GM23248 (cell line): ENCODE measurements around the gene TAPT1. TPM values are rescaled to one million over a fixed set of nuclear protein-coding genes. Genes with fewer than 3 reads are reported as not detected.
A peak's percentile ranks its signal among the peaks of the same experiment; 100 is the strongest.

Source experiments
- DNase-seq: peaks from one replicate; pipeline ENCODE4 v3.0.0-alpha.2; 2015
- H2AFZ ChIP-seq: fragments of 200-600 bp; sonication (generic); 2 replicates; pipeline ENCODE4 v1.6.1; 2016; ENCODE audit warnings: antibody characterized with exemption
- H3F3A ChIP-seq: fragments of 200-600 bp; sonication (generic); 2 replicates; pipeline ENCODE4 v1.6.1; 2016; ENCODE audit warnings: mild to moderate bottlenecking, antibody characterized with exemption, mixed run types; ENCODE audit not compliant: insufficient read depth
- H3K27ac ChIP-seq: fragments of 200-600 bp; sonication (generic); 2 replicates; pipeline ENCODE4 v1.5.1; 2016; ENCODE audit warnings: mild to moderate bottlenecking
- H3K27me3 ChIP-seq: fragments of 200-600 bp; sonication (generic); replicated peaks from 2 replicates; pipeline ENCODE4 v1.6.1; 2016; ENCODE audit warnings: mild to moderate bottlenecking; ENCODE audit not compliant: insufficient read depth
- H3K36me3 ChIP-seq: fragments of 200-600 bp; sonication (generic); 2 replicates; pipeline ENCODE4 v1.6.1; 2016; ENCODE audit warnings: low read depth, mild to moderate bottlenecking
- H3K4me1 ChIP-seq: fragments of 200-600 bp; sonication (generic); 2 replicates; pipeline ENCODE4 v1.6.1; 2016; ENCODE audit warnings: mild to moderate bottlenecking; ENCODE audit not compliant: insufficient read depth
- H3K4me2 ChIP-seq: fragments of 200-600 bp; sonication (generic); one replicate; pipeline ENCODE4 v1.6.1; 2016; ENCODE audit warnings: mild to moderate bottlenecking; ENCODE audit not compliant: unreplicated experiment
- H3K4me3 ChIP-seq: fragments of 200-600 bp; sonication (generic); 2 replicates; pipeline ENCODE4 v1.5.1; 2016; ENCODE audit warnings: mild to moderate bottlenecking
- H3K79me2 ChIP-seq: fragments of 200-600 bp; sonication (generic); 2 replicates; pipeline ENCODE4 v1.6.1; 2016; ENCODE audit warnings: mild to moderate bottlenecking; ENCODE audit not compliant: insufficient read depth
- H3K9ac ChIP-seq: fragments of 200-600 bp; sonication (generic); 2 replicates; pipeline ENCODE4 v1.6.1; 2016; ENCODE audit warnings: mild to moderate bottlenecking
- H3K9me2 ChIP-seq: fragments of 200-600 bp; sonication (generic); 2 replicates; pipeline ENCODE4 v1.6.1; 2016; ENCODE audit warnings: mixed run types, mild to moderate bottlenecking, moderate library complexity; ENCODE audit not compliant: insufficient read depth
- H3K9me3 ChIP-seq: fragments of 200-600 bp; sonication (generic); one replicate; pipeline ENCODE4 v1.6.1; 2017; ENCODE audit warnings: low read depth
- H4K20me1 ChIP-seq: fragments of 200-600 bp; sonication (generic); 2 replicates; pipeline ENCODE4 v1.6.0; 2016; ENCODE audit not compliant: insufficient read depth
- EZH2 ChIP-seq: fragments of 200-600 bp; sonication (generic); IDR thresholded peaks from 2 replicates; pipeline ENCODE4 v1.6.1; 2018; ENCODE audit warnings: antibody characterized with exemption, mild to moderate bottlenecking; ENCODE audit not compliant: insufficient read depth, poor library complexity, severe bottlenecking
- EZH2phosphoT487 ChIP-seq: fragments of 200-600 bp; sonication (generic); IDR thresholded peaks from 2 replicates; pipeline ENCODE4 v1.6.1; 2018; ENCODE audit warnings: antibody characterized with exemption, moderate library complexity, mild to moderate bottlenecking, low read depth; ENCODE audit not compliant: insufficient read depth
- WGBS, 2 experiments: methylation state at CpG; one replicate each; pipeline ENCODE4 v1.1.6; 2015 to 2017; ENCODE audit warnings: low lambda C conversion rate in 2 of 2, low coverage in 1 of 2; ENCODE audit errors: missing lambda C conversion rate in 2 of 2; 5-methylcytosine and 5-hydroxymethylcytosine counted together
- in situ Hi-C: fragments of 300-500 bp; cut with MboI; formaldehyde crosslinking; loops from 2 replicates; pipeline ENCODE4 v1.15.0; 2020
- polyA plus RNA-seq: library from polyadenylated mRNA; unstranded; fragments of >200 nt; fragmentation: Nextera tagmentation; extraction: Ambion mirVana; gene quantifications from 2 replicates; pipeline ENCODE4 v1.2.1, GENCODE V29; 2016
- total RNA-seq: library from RNA; depleted of rRNA; stranded (reverse); fragments of >200 nt; shearing (Covaris generic); gene quantifications from 2 replicates; pipeline ENCODE4 v1.2.3, GENCODE V29; 2014

The TAPT1 gene
- total and polyA plus RNA-seq, 2 experiments from 2014 or later = 7.8 to 13.2 TPM

- peaks cover 15% of the 10 kb centered on the region; the same call in 1 of the 2 replicates for H3K79me2 ChIP-seq
- peak; percentile 58 for DNase-seq
- no peak overlapping the region for H3K4me2 ChIP-seq
- H3K4me1 ChIP-seq = peaks cover 8% of the 10 kb centered on the region
- H3K27me3 ChIP-seq = no peaks in the 10 kb centered on the region
- TF ChIP-seq EZH2 (no peak), EZH2phosphoT487 (no peak)
- H2AFZ ChIP-seq = no peak overlapping the region
- no peaks in the 10 kb centered on the region for H3K9me2 ChIP-seq
- no peaks in the 10 kb centered on the region for H3K9me3 ChIP-seq
- in situ Hi-C loops = no loop called here
- no peak overlapping the region for H3K9ac ChIP-seq
- H3K36me3 ChIP-seq = no peaks in the 10 kb centered on the region
- no peaks in the 10 kb centered on the region; the same call in 1 of the 2 replicates for H3F3A ChIP-seq
- H4K20me1 ChIP-seq = no peaks in the 10 kb centered on the region
- 75 to 76% methylated on average over 7 of the region's 7 CpGs for WGBS, 2 experiments
- no peak overlapping the region for H3K4me3 ChIP-seq
- no peak overlapping the region for H3K27ac ChIP-seq
These were observed 20.7 kb downstream of the TAPT1 start for GRCh38 chr4:16205298-16206164.

GRCh38 chr4:16204505-16204904 lies 21.8 kb downstream of the TAPT1 start:
- WGBS, 2 experiments = 97% methylated on average over 3 of the region's 3 CpGs
- in situ Hi-C loops = no loop called here

GRCh38 chr4:16203083-16203482 lies 23.2 kb downstream of the TAPT1 start:
- H3K27ac ChIP-seq = no peak overlapping the region
- DNase-seq = no peak
- no peak overlapping the region for H3K4me2 ChIP-seq
- no peak overlapping the region for H3K9ac ChIP-seq
- no peaks in the 10 kb centered on the region for H3K9me3 ChIP-seq
- H3K4me3 ChIP-seq = no peak overlapping the region
- H3K36me3 ChIP-seq = no peaks in the 10 kb centered on the region
- H3F3A ChIP-seq = no peaks in the 10 kb centered on the region; the same call in 1 of the 2 replicates
- no peak overlapping the region for H2AFZ ChIP-seq
- H3K9me2 ChIP-seq = no peaks in the 10 kb centered on the region
- in situ Hi-C loops = no loop called here
- TF ChIP-seq EZH2phosphoT487 (no peak), EZH2 (no peak)
- 0 out of 2 replicates have a peak, but pooled peaks cover 3% of the 10 kb centered on the region for H3K79me2 ChIP-seq
- peaks cover 8% of the 10 kb centered on the region for H3K4me1 ChIP-seq
- 97 to 98% methylated on average over 2 of the region's 2 CpGs for WGBS, 2 experiments
- H4K20me1 ChIP-seq = no peaks in the 10 kb centered on the region
- no peaks in the 10 kb centered on the region for H3K27me3 ChIP-seq

More at GRCh38 chr4:16204505-16204904, 21.8 kb downstream of the TAPT1 start:
- H3K4me3 ChIP-seq = no peak overlapping the region
- no peaks in the 10 kb centered on the region for H3K36me3 ChIP-seq
- no peaks in the 10 kb centered on the region; the same call in 1 of the 2 replicates for H3F3A ChIP-seq
- H3K9ac ChIP-seq = no peak overlapping the region
- H3K9me2 ChIP-seq = no peaks in the 10 kb centered on the region
- no peaks in the 10 kb centered on the region for H3K9me3 ChIP-seq
- no peaks in the 10 kb centered on the region for H4K20me1 ChIP-seq
- peaks cover 8% of the 10 kb centered on the region for H3K4me1 ChIP-seq
- no peak for DNase-seq
- TF ChIP-seq EZH2 = no peak
- no peak for TF ChIP-seq EZH2phosphoT487
- H2AFZ ChIP-seq = no peak overlapping the region
- peaks cover 12% of the 10 kb centered on the region; the same call in 1 of the 2 replicates for H3K79me2 ChIP-seq
- H3K27me3 ChIP-seq = no peaks in the 10 kb centered on the region
- H3K27ac ChIP-seq = no peak overlapping the region
- H3K4me2 ChIP-seq = no peak overlapping the region

GRCh38 chr4:16202598-16202997 lies 23.7 kb downstream of the TAPT1 start:
- H3K9me2 ChIP-seq = no peaks in the 10 kb centered on the region
- 94 to 97% methylated on average over 2 of the region's 2 CpGs for WGBS, 2 experiments
- no peak overlapping the region for H3K9ac ChIP-seq
- H3K4me3 ChIP-seq = no peak overlapping the region
- no peak for TF ChIP-seq EZH2
- no peak for TF ChIP-seq EZH2phosphoT487
- no peaks in the 10 kb centered on the region for H4K20me1 ChIP-seq
- peaks cover 7% of the 10 kb centered on the region for H3K4me1 ChIP-seq
- no peaks in the 10 kb centered on the region for H3K27me3 ChIP-seq
- no peaks in the 10 kb centered on the region for H3K36me3 ChIP-seq
- no peak overlapping the region for H3K4me2 ChIP-seq
- no peak for DNase-seq
- no peaks in the 10 kb centered on the region for H3K9me3 ChIP-seq
- no peak overlapping the region for H3K27ac ChIP-seq
- H3K79me2 ChIP-seq = 0 out of 2 replicates have a peak, but pooled peaks cover 3% of the 10 kb centered on the region
- no peak overlapping the region for H2AFZ ChIP-seq
- no peaks in the 10 kb centered on the region; the same call in 1 of the 2 replicates for H3F3A ChIP-seq
- in situ Hi-C loops = no loop called here
